Small intestine (tissue), 7 donors: Measurements from ENCODE around the gene VDAC2. TPM values are rescaled to one million over a fixed set of nuclear protein-coding genes. Genes with fewer than 3 reads are reported as not detected.
A peak's percentile ranks its signal among the peaks of the same experiment; 100 is the strongest.

ENCODE experiments used
- DNase-seq, 2 donors: peaks; one replicate each; pipeline versions ENCODE4 v3.0.0 to v3.0.0-alpha.2; 2013
- FAIRE-seq: peaks from 2 replicates; lab custom pipeline; 2012; peaks lifted over from hg19 to GRCh38; lab: Jason Lieb, UNC
- H3K27ac ChIP-seq, 3 donors: one replicate each; pipeline ENCODE4 v1.5.1; 2013; ENCODE audit warnings: low read length in 2 of 3, mild to moderate bottlenecking in 2 of 3, control low read depth in 1 of 3, inconsistent platforms in 1 of 3, low read depth in 1 of 3, moderate library complexity in 1 of 3
- H3K27me3 ChIP-seq, 3 donors: one replicate each; pipeline ENCODE4 v1.6.1; 2013; ENCODE audit warnings: low read length in 3 of 3, inconsistent platforms in 1 of 3; ENCODE audit not compliant: control insufficient read depth in 3 of 3, insufficient read depth in 3 of 3
- H3K36me3 ChIP-seq, 3 donors: one replicate each; pipeline ENCODE4 v1.6.1; 2013; ENCODE audit warnings: low read length in 3 of 3, inconsistent platforms in 1 of 3, low read depth in 1 of 3, mild to moderate bottlenecking in 1 of 3, moderate library complexity in 1 of 3; ENCODE audit not compliant: control insufficient read depth in 3 of 3, insufficient read depth in 2 of 3
- H3K4me1 ChIP-seq, 3 donors: one replicate each; pipeline ENCODE4 v1.6.1; 2013; ENCODE audit warnings: low read length in 2 of 3, inconsistent platforms in 1 of 3, low read depth in 1 of 3, mild to moderate bottlenecking in 1 of 3, moderate library complexity in 1 of 3; ENCODE audit not compliant: control insufficient read depth in 3 of 3, insufficient read depth in 2 of 3
- H3K4me3 ChIP-seq, 3 donors: one replicate each; pipeline ENCODE4 v1.5.1; 2013; ENCODE audit warnings: low read length in 3 of 3, control low read depth in 1 of 3, inconsistent platforms in 1 of 3, low read depth in 1 of 3, mild to moderate bottlenecking in 1 of 3, moderate library complexity in 1 of 3
- H3K9me3 ChIP-seq, 2 donors: one replicate each; pipeline ENCODE4 v1.6.1; 2013; ENCODE audit warnings: low read depth in 1 of 2, low read length in 1 of 2; ENCODE audit not compliant: control insufficient read depth in 2 of 2, insufficient read depth in 1 of 2
- WGBS, 3 donors: extraction: QIAGEN DNeasy Blood & Tissue Kit; methylation state at CpG; one replicate each; pipeline ENCODE4 v1.1.7; 2013; 5-methylcytosine and 5-hydroxymethylcytosine counted together
- polyA plus RNA-seq, 4 donors: library from polyadenylated mRNA; stranded (reverse) in 3 of 4; unstranded in 1 of 4; fragments of 200-250 nt in 3 of 4; fragments of 120-200 nt in 1 of 4; gene quantifications; one replicate each; pipeline versions ENCODE4 v1.2.1 to v1.2.3, GENCODE V29; 2013
- donor health status: healthy with polysubstance abuse.
- donor health status: control.
- donor health status: control.
- donor health status: Bipolar disorder and iron deficiency.
- donor health status: healthy.

The VDAC2 gene
- polyA plus RNA-seq, 4 donors, result 169 to 313 (median 236) TPM

- Histone ChIP-seq H3K27me3 (peaks cover 0 to 4% (median 0%) of the 10 kb centered on the region in 3 donors), H3K27ac (no peak overlapping the region), H3K36me3 (no peaks in the 10 kb centered on the region), H3K4me3 (no peak overlapping the region), H3K9me3 (peaks cover 0 to 2% of the 10 kb centered on the region in 2 donors), H3K4me1 (peaks cover 0 to 5% (median 0%) of the 10 kb centered on the region in 3 donors)
- 89 to 95% (median 90%) methylated on average over 5 of the region's 5 CpGs for WGBS, 3 donors
- DNase-seq, result no peak
- no peak for FAIRE-seq
Measured at GRCh38 chr10:75272094-75272493, 61.5 kb downstream of the VDAC2 start.

- H3K36me3 ChIP-seq, result no peaks in the 10 kb centered on the region
- H3K27ac ChIP-seq, result no peak overlapping the region
- DNase-seq (no peak), FAIRE-seq (no peak)
- 54 to 82% (median 60%) methylated on average over 7 of the region's 7 CpGs for WGBS, 3 donors
- H3K4me3 ChIP-seq, result no peak overlapping the region
- H3K27me3 ChIP-seq, result peaks cover 0 to 4% (median 0%) of the 10 kb centered on the region in 3 donors
- peaks cover 0 to 2% of the 10 kb centered on the region in 2 donors for H3K9me3 ChIP-seq
- H3K4me1 ChIP-seq, result peaks cover 0 to 5% (median 0%) of the 10 kb centered on the region in 3 donors
Measured at GRCh38 chr10:75272896-75273295, 62.3 kb downstream of the VDAC2 start.

- H3K9me3 ChIP-seq, result no peaks in the 10 kb centered on the region
- peak overlapping the region in 2 of 3 donors; percentile 41 to 47 for H3K4me3 ChIP-seq
- FAIRE-seq (no peak), DNase-seq (peak; percentile 67 to 69)
- no peak overlapping the region for H3K27ac ChIP-seq
- H3K4me1 ChIP-seq, result peaks cover 0 to 5% (median 0%) of the 10 kb centered on the region in 3 donors
- 24 to 63% (median 56%) methylated on average over 42 to 46 of the region's 46 CpGs for WGBS, 3 donors
- H3K36me3 ChIP-seq, result no peaks in the 10 kb centered on the region
- H3K27me3 ChIP-seq, result peaks cover 0 to 4% (median 0%) of the 10 kb centered on the region in 3 donors
Measured at GRCh38 chr10:75276069-75276872, 65.7 kb downstream of the VDAC2 start.

- DNase-seq (no peak), FAIRE-seq (no peak)
- H3K27ac ChIP-seq, result no peak overlapping the region
- WGBS, 3 donors, result 67 to 88% (median 79%) methylated on average over 2 of the region's 2 CpGs
- H3K4me3 ChIP-seq, result no peak overlapping the region
- peaks cover 0 to 21% (median 0%) of the 10 kb centered on the region in 3 donors for H3K4me1 ChIP-seq
- no peaks in the 10 kb centered on the region for H3K9me3 ChIP-seq
- no peaks in the 10 kb centered on the region for H3K36me3 ChIP-seq
- H3K27me3 ChIP-seq, result peaks cover 0 to 4% (median 0%) of the 10 kb centered on the region in 3 donors
Measured at GRCh38 chr10:75280236-75280635, 69.6 kb downstream of the VDAC2 start.

Other genes with a start within 250 kb of the VDAC2 start
- gene SAMD8, start 99.1 kb upstream of the VDAC2 start, polyA plus RNA-seq, result 10 to 100 TPM in 1 of 4 donors, 1 to 10 TPM in 3; 4.3 to 11.3 (median 5.7) TPM
- gene COMTD1, start 25.2 kb downstream of the VDAC2 start, polyA plus RNA-seq, result 100 to 1,000 TPM in 3 of 4 donors, 10 to 100 TPM in 1; 54.0 to 510 (median 228) TPM
- gene ZNF503, start 191.0 kb downstream of the VDAC2 start, polyA plus RNA-seq, result 10 to 100 TPM in 2 of 4 donors, 1 to 10 TPM in 2; 2.0 to 17.2 (median 8.9) TPM
- gene LRMDA, start 220.8 kb downstream of the VDAC2 start, polyA plus RNA-seq, result 10 to 100 TPM in 1 of 4 donors, 1 to 10 TPM in 2, not detected in 1; 5.6 to 16.2 (median 6.0) TPM